ENCODE results near the gene TBC1D9.

- TF ChIP-seq CTCF (IDR thresholded peaks at IDR 0.05; ENCODE audit: low read length) (no peak), EZH2 (IDR thresholded peaks at IDR 0.05; ENCODE audit: borderline replicate concordance, low read length) (no peak)
Measured at GRCh38 chr4:140805293-140805692, 49.1 kb upstream of the TBC1D9 start.
